Duodenal mucosa (tissue), 2 donors: Measurements from ENCODE around the gene MYL11.

Experiments used
- H3K27ac ChIP-seq: one replicate; pipeline ENCODE4 v1.7.0; 2013; ENCODE audit warnings: low read depth, low read length
- H3K27me3 ChIP-seq, 2 donors: one replicate each; pipeline ENCODE4 v1.7.0; 2013; ENCODE audit warnings: low read length in 2 of 2, control low read depth in 1 of 2; ENCODE audit not compliant: insufficient read depth in 2 of 2, control insufficient read depth in 1 of 2
- H3K36me3 ChIP-seq, 2 donors: one replicate each; pipeline ENCODE4 v1.7.0; 2013; ENCODE audit warnings: low read length in 2 of 2, control low read depth in 1 of 2; ENCODE audit not compliant: insufficient read depth in 2 of 2, control insufficient read depth in 1 of 2
- H3K4me1 ChIP-seq, 2 donors: one replicate each; pipeline ENCODE4 v1.7.0; 2013; ENCODE audit warnings: low read length in 2 of 2, control low read depth in 1 of 2; ENCODE audit not compliant: insufficient read depth in 2 of 2, control insufficient read depth in 1 of 2
- H3K4me3 ChIP-seq, 2 donors: one replicate each; pipeline ENCODE4 v1.7.0; 2013; ENCODE audit warnings: low read length in 2 of 2, low read depth in 1 of 2
- H3K9ac ChIP-seq, 2 donors: one replicate each; pipeline ENCODE4 v1.7.0; 2013; ENCODE audit warnings: low read length in 2 of 2, low read depth in 1 of 2
- H3K9me3 ChIP-seq, 2 donors: one replicate each; pipeline ENCODE4 v1.7.0; 2013; ENCODE audit warnings: low read length in 2 of 2, control low read depth in 1 of 2; ENCODE audit not compliant: control insufficient read depth in 1 of 2

Gene MYL11

DNA sequence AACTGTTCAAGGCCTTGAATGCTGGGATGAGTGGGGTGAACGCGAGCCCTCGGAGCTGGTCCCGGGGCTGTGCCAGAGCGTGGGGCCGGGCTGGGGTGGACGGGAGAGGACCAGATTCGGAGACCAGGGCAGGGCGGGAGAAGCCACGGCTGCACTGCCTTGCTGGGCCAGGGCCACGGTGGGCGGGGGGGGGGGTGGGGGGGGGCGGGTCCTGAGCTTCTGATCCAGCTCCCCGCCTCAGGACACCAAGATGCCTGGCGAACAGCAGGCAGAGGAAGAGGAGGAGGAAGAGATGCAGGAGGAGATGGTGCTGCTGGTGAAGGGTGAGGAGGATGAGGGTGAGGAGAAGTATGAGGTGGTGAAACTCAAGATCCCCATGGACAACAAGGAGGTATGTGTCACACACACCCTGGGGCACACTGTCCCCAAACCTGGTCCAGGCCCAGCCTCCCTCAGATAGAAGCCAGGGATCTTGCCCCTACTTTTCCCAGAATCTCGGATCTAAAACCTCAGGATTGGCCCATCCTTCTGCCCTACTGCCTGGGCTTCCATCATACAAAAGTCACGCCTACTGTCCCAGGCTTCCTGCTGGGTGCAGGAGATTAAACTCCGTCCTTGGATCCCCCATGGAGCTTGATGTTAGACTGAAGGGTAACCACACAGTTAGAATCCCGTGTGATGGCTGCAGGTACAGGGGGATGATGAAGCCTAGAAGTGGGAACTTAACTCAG is 33.4 kb downstream of the MYL11 start:
- peaks cover 9 to 17% of the 10 kb centered on the region in 2 donors for H3K4me1 ChIP-seq
- H3K9ac ChIP-seq = peak overlapping the region; percentile 20 to 63
- H3K27me3 ChIP-seq = no peaks in the 10 kb centered on the region
- H3K36me3 ChIP-seq = peaks cover 0 to 11% of the 10 kb centered on the region in 2 donors
- H3K27ac ChIP-seq = peak overlapping the region; percentile 52
- H3K4me3 ChIP-seq = peak overlapping the region; percentile 57 to 80
- H3K9me3 ChIP-seq = no peaks in the 10 kb centered on the region

DNA sequence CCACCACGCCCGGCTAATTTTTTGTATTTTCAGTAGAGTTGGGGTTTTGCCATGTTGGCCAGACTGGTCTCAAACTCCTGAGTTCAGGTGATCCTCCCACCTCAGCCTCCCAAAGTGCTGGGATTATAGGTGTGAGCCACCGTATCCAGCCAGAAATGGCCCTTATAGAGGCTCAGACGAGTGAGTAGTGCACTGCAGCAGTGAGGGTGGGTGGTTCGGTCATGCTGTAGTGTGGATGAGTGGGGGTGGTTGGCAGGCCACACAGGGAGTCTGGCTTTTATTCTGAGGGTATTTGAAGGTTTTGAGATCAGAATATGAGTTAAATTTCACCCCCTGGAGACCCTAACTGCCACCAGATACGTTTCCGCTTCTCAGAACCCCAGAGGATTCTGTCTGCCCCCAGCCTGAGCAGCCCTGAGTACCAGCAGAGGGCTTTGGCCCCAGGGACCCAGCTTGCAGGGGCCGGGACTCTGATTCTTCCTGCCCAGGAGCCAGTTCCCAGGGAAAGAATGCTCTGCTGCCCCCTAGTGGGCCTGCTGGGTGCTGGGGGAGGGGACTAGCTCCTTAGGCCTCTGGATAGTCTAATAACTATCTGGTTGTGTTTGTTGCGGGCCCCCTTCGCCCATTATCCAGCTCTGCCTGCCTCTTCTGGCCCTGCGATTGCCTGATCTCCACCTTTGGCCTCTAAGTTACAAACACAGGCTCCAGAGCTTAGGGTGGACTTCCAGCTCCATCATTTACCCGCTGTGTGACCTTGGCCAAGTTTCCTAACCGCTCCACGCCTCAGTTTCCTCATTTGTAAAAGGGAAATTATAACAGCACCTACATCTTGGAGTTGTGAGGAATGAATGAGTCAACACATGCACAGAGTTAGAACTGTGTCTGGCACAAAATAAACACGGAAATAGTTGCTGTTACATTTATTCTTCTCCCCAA is 34.8 kb downstream of the MYL11 start:
- Histone ChIP-seq H3K9me3 (no peaks in the 10 kb centered on the region), H3K27me3 (no peaks in the 10 kb centered on the region), H3K27ac (no peak overlapping the region), H3K4me3 (no peak overlapping the region), H3K9ac (no peak overlapping the region), H3K4me1 (peaks cover 9 to 17% of the 10 kb centered on the region in 2 donors), H3K36me3 (peaks cover 0 to 16% of the 10 kb centered on the region in 2 donors)

- H3K27ac ChIP-seq = no peak overlapping the region
These were observed 38.7 kb downstream of the MYL11 start for GRCh38 chr16:30413112-30413806.

GRCh38 chr16:30414159-30414558 is 39.6 kb downstream of the MYL11 start:
- Histone ChIP-seq H3K4me1 (peaks cover 13 to 15% of the 10 kb centered on the region in 2 donors), H3K27me3 (no peaks in the 10 kb centered on the region), H3K9ac (no peak overlapping the region), H3K4me3 (no peak overlapping the region), H3K36me3 (peaks cover 0 to 16% of the 10 kb centered on the region in 2 donors), H3K27ac (no peak overlapping the region), H3K9me3 (no peaks in the 10 kb centered on the region)

More at GRCh38 chr16:30413112-30413806, 38.7 kb downstream of the MYL11 start:
- H3K36me3 ChIP-seq = peaks cover 0 to 16% of the 10 kb centered on the region in 2 donors
- H3K9me3 ChIP-seq = no peaks in the 10 kb centered on the region
- H3K9ac ChIP-seq = no peak overlapping the region
- H3K4me3 ChIP-seq = no peak overlapping the region
- peaks cover 12 to 13% of the 10 kb centered on the region in 2 donors for H3K4me1 ChIP-seq
- no peaks in the 10 kb centered on the region for H3K27me3 ChIP-seq

DNA sequence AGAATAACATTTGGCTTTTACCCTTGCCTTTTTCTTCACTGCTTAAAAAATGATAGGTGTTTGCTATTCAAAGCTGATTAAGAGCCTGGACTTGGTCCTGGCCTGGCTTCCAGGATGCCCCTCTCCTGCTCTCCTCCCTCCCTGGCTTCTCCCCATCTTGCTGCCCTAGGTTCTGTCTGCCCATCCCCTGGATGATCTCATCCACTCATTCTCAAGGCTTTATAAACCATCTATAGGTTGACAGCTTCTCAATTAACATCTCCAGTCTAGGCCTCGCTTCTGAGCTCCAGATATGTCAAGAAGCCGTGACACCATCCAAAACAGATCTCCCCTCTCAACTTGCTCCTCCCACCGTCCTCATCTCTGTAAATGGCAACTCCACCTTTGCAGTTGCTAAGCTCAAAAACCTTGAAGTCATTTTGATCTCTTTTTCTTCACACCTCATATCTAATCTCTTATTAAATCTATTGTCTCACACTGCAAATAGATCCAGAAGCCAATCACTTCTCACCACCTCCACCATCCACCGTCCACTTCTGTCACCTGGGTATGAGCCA is 41.5 kb downstream of the MYL11 start:
- Histone ChIP-seq H3K9me3 (no peaks in the 10 kb centered on the region), H3K36me3 (peaks cover 0 to 27% of the 10 kb centered on the region in 2 donors), H3K27me3 (no peaks in the 10 kb centered on the region), H3K9ac (no peak overlapping the region), H3K27ac (no peak overlapping the region), H3K4me3 (no peak overlapping the region), H3K4me1 (peaks cover 12% of the 10 kb centered on the region in 2 donors)

GRCh38 chr16:30416624-30417528 is 42.3 kb downstream of the MYL11 start:
- Histone ChIP-seq H3K9me3 (no peaks in the 10 kb centered on the region), H3K27ac (peak overlapping the region; percentile 79), H3K27me3 (no peaks in the 10 kb centered on the region), H3K9ac (peak overlapping the region; percentile 63), H3K4me1 (peaks cover 12% of the 10 kb centered on the region in 2 donors), H3K4me3 (peak overlapping the region; percentile 59 to 77), H3K36me3 (peaks cover 0 to 24% of the 10 kb centered on the region in 2 donors)

DNA sequence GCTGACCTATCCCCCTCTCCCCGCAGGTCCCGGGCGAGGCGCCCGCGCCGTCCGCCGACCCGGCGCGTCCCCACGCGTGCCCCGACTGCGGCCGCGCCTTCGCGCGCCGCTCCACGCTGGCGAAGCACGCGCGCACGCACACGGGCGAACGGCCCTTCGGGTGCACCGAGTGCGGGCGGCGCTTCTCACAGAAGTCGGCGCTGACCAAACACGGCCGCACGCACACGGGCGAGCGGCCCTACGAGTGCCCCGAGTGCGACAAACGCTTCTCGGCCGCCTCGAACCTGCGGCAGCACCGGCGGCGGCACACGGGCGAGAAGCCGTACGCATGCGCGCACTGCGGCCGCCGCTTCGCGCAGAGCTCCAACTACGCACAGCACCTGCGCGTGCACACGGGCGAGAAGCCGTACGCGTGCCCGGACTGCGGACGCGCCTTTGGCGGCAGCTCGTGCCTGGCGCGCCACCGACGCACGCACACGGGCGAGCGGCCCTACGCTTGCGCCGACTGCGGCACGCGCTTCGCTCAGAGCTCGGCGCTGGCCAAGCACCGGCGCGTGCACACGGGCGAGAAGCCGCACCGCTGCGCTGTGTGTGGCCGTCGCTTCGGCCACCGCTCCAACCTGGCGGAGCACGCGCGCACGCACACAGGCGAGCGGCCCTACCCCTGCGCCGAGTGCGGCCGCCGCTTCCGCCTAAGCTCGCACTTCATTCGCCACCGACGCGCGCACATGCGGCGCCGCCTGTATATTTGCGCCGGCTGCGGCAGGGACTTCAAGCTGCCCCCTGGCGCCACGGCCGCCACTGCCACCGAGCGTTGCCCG is 43.1 kb downstream of the MYL11 start:
- H3K9ac ChIP-seq = peak overlapping the region; percentile 63
- H3K27me3 ChIP-seq = no peaks in the 10 kb centered on the region
- H3K9me3 ChIP-seq = no peaks in the 10 kb centered on the region
- peaks cover 12% of the 10 kb centered on the region in 2 donors for H3K4me1 ChIP-seq
- H3K36me3 ChIP-seq = peaks cover 0 to 24% of the 10 kb centered on the region in 2 donors
- peak overlapping the region; percentile 79 for H3K27ac ChIP-seq
- peak overlapping the region; percentile 59 to 77 for H3K4me3 ChIP-seq

DNA sequence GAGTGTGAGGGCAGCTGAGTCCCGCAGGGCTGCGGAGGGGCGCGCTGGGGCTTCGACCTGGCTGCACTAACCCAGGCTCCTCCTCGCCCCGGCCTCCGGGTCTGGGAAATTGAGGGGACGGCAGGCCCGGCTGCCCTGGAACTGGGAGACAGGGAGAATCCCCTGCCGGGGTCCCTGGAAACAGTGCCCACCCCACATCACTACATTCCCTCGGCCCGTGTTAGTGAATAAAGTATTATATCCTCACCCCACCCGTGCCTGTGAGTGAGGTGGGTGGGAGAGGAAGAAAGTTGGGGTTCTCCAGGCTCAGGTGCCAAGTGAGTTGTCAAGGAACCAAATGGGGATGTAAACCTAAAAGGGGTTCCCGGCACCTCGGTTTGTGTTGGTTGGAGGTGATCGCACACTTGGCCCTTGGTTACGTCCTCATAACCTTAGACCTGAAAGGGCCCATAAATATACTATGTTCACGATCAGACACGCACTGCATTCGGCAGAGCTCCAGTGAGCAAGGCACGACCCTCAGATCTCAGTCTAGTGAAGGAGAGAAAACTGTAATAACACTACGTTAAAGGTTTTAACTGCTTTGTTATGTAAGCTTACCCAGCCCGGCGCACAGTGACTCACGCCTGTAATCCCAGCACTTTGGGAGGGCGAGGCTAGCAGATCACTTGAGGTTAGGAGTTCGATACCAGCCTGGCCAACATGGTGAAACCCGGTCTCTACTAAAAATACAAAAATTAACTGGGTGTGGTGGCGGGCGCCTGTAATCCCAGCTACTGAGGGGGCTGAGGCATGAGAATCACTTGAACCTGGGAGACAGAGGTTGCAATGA is 44.0 kb downstream of the MYL11 start:
- H3K27me3 ChIP-seq = no peaks in the 10 kb centered on the region
- peak overlapping the region; percentile 79 for H3K27ac ChIP-seq
- H3K36me3 ChIP-seq = peaks cover under 1 to 26% of the 10 kb centered on the region in 2 donors
- peak overlapping the region; percentile 59 to 77 for H3K4me3 ChIP-seq
- no peaks in the 10 kb centered on the region for H3K9me3 ChIP-seq
- H3K4me1 ChIP-seq = peaks cover 12% of the 10 kb centered on the region in 2 donors
- peak overlapping the region; percentile 63 for H3K9ac ChIP-seq
